SK-MEL-5 (cell line): ENCODE results near the gene PPAN. TPM values are rescaled to one million over a fixed set of nuclear protein-coding genes. Genes with fewer than 3 reads are reported as not detected.

Source experiments
- DNase-seq: peaks from one replicate; pipeline ENCODE4 v3.0.0-alpha.2; 2016; ENCODE audit warnings: low read depth, low spot score
- in situ Hi-C: cut with HindIII; loops from 2 replicates; pipeline ENCODE4 v1.10.0; 2016; ENCODE audit warnings: low sequenced_read_pairs, high pct_unique_total_duplicates, low pct_unique_long_range_greater_than_20kb
- total RNA-seq: library from RNA; depleted of rRNA; stranded (reverse); fragments of >200 nt; shearing (Covaris generic); gene quantifications from 2 replicates; pipeline ENCODE4 v1.2.3, GENCODE V29; 2014

PPAN gene
- total RNA-seq, 1 experiment from 2014 or later, result 34.0 TPM

GRCh38 chr19:10089801-10090375 is 16.3 kb upstream of the PPAN start:
- DNase-seq, result no peak
- in situ Hi-C loops, result no loop called here

DNA sequence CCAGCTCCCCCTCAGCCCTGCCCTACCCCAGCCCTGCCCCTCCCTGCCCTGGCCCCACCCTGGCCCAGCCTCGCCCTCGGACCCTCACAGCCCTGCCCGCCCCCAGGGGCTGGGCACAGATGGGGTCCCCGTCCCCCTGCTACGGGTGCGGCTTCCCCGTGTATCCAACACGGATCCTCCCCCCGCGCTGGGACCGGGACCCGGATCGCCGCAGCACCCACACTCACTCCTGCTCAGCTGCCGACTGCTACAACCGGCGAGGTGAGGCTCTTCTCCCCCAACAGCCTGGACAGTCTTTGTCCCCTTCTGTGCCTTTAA is 14.8 kb upstream of the PPAN start:
- DNase-seq, result no peak
- in situ Hi-C loops, result no loop called here

DNA sequence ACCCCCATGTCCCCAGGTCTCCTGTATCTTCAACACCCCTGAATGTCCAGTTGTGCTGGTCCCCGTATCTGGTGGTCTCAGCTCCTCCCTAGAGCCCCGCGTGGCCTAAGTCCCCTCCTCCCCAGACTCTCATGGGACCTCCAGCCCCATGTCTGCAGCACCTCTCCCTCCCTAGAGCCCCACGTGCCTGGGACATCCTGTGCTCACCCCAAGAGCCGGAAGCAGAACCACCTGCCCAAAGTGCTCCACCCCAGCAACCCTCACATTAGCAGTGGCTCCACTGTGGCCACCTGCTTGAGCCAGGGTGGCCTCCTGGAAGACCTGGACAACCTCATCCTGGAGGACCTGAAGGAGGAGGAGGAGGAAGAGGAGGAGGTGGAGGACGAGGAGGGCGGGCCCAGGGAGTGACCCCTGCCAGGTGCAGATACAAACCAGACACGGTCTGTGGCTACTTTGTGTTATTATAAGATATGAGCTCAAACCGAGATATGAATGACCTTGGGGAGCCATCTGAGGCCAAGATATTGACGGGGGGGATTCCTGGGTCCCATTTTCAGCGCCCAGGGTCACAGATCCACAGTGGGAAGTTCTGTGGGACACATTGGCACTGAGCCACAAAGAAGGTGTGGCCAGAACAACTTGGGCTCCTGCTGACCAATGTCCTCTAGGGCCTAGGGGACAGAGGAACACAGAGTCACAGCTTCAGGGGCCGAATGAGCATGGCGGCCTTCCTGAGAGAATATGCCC is 14.1 kb upstream of the PPAN start:
- DNase-seq, result no peak
- in situ Hi-C loops, result no loop called here

GRCh38 chr19:10092648-10093294 is 13.4 kb upstream of the PPAN start:
- no peak for DNase-seq
- in situ Hi-C loops, result no loop called here

- in situ Hi-C loops, result no loop called here
- no peak for DNase-seq
These were observed 12.6 kb upstream of the PPAN start for GRCh38 chr19:10093295-10094186.

DNA sequence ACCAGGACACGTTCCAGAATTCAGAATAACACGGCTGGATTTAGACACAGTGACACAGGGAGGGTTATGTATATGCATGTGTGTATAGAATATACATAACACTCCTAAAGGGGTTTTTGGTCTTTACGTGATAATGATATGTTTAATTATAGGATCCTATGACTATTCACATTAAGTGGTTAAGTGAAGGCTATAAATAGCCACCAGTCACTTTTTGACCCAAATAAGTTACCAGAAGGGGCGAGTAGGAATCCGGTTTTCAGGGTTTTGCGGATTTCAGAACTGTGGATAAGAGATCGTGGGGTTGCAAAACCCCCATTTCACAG is 10.6 kb upstream of the PPAN start:
- in situ Hi-C loops, result no loop called here
- DNase-seq, result no peak

DNA sequence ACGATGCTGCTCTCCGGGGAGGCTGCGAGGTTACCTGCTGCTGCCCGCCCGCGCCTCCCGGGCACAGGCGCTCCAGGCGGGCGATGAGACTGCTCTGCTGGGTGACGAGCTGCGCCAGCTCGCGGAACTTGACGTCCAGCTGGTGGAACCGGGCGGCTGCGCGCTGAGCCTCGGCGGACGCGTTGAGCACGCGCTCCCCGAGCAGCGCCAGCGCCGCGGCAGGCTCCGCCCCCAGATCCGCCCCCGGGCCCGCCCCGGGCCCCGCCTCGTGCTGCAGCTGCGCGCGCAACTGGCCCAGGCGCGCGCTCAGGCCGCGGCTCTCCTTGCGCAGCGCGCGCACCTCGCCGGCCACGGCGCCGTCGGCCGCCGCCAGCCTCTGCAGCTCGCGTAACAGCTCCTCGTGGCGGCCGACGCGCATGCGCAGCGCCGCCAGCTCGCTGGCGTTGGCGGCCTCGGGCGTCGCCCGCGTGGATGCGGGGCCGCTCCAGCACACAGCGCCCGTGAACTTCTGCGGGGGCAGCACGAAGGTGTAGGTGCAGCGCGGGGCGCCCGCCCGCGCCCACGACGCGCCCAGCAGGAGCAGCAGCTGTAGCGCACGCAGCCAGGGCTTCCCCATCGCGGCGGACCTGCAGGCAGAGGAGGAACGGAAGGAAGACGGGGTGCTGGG is 10.1 kb upstream of the PPAN start:
- in situ Hi-C loops, result no loop called here
- peak; percentile 85 for DNase-seq

- in situ Hi-C loops, result no loop called here
- no peak for DNase-seq
These were observed 9.6 kb upstream of the PPAN start for GRCh38 chr19:10096615-10096963.

DNA sequence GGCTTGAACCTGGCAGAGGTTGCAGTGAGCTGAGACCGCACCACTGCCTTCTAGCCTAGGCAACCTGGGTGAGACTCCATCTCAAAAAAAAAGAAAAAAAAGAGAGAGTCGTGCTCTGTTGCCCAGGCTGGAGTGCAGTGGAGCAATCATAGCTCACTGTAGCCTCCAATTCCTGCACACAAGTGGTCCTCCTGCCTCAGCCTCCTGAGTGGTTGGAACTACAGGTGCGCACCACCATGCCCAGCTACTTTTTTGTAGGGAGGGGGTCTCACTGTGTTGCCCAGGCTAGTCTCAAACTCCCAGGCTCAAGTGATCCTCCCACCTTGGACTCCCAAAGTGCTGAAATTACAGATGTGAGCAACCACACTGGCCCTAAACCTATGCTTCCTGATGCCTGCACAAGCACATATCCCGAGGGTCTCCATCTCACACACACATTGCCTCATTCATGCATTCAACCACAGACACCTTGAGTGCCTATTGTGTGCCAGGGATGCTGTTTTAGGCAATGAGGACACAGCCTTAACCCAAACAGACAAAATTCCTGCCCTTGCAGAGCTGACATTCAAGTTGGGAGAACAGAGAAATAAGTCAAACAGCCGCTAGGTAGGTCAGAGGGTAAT is 5.9 kb upstream of the PPAN start:
- DNase-seq, result no peak
- in situ Hi-C loops, result no loop called here

DNA sequence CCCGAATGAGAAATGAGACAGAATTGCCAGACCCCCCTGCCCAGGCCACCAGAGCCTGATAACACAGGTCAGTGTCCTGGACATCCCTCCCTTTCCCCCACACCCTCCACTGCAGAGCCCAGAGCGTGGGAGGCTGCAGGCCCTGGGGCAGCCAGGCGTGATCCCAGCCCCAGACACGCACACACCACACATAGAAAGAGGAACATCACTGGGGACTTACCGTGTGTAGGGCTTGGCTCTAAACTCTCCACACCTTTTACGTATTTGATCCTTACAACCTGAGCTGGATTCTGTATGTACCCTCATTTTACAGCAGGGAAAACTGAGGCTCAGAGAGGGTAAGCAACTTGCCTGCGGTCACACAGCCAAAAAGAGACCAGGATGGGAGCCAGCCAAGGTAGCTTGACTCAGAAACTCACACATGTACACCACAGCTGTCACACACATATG is 3.4 kb upstream of the PPAN start:
- in situ Hi-C loops, result no loop called here

GRCh38 chr19:10104130-10104513 is 2.0 kb upstream of the PPAN start:
- in situ Hi-C loops, result no loop called here
- no peak for DNase-seq

More for the DNA sequence above, 3.4 kb upstream of the PPAN start:
- no peak for DNase-seq

GRCh38 chr19:10104665-10105508 is 1.3 kb upstream of the PPAN start:
- DNase-seq, result no peak
- in situ Hi-C loops, result no loop called here

DNA sequence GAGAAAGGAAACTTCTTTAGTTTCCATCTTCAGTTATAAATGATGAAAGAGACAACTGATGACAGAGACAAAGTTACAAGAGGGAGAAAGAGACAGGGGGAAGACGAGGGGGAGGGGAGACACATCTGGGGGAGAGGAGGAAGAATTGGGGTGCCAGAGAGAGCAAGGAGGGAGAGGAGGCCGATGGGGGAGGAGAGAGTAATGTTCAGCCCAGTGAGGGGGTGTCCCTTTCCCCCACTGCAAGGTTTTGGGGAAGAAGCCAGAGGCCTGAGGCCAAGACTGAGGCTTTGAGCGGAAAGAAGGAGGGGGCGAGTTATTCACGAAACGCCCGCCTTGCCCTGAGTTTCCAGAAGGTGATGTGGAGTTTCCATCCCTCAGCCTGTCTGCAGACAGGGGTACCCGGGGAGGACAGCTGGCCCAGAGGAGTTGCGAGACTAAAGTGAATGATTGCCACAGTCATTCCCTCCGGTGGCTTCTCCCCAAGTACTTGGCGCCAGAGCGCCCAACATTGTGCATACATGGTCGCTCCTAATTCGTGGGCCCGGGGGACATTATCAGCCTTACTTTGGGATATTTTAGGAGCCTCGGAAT is 558 bp upstream of the PPAN start:
- in situ Hi-C loops, result no loop called here
- DNase-seq, result no peak

DNA sequence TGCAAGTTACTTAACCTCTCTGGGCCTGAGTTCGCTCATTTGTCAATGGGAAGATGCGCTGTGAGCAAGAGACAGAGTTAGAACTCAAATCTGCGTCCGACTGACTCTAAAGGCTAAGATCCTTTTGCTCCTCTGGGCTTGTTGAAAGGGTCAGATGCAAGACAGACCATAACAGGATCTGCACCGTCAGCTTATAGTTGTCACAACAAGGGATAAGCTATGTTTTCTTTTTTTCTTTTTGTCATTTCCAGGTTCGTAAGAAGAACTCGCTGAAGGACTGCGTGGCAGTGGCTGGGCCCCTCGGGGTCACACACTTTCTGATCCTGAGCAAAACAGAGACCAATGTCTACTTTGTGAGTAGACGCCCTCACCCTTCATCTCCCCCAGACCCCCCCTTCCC is 1.1 kb downstream of the PPAN start:
- no peak for DNase-seq
- in situ Hi-C loops, result no loop called here

GRCh38 chr19:10107817-10108367 is 1.7 kb downstream of the PPAN start:
- in situ Hi-C loops, result no loop called here
- no peak for DNase-seq

- in situ Hi-C loops, result no loop called here
- no peak for DNase-seq
These were observed 3.4 kb downstream of the PPAN start for GRCh38 chr19:10109528-10109927.
